NCI-H146 treated with DMSO at 0.1 percent for 48 hours (cell line): Measurements from ENCODE around the gene SAP30BP.

ENCODE experiments used
- DNase-seq: peaks from one replicate; lab custom pipeline; 2025; ENCODE audit not compliant: unreplicated experiment; lab: John Stamatoyannopoulos, UW

SAP30BP gene

DNA sequence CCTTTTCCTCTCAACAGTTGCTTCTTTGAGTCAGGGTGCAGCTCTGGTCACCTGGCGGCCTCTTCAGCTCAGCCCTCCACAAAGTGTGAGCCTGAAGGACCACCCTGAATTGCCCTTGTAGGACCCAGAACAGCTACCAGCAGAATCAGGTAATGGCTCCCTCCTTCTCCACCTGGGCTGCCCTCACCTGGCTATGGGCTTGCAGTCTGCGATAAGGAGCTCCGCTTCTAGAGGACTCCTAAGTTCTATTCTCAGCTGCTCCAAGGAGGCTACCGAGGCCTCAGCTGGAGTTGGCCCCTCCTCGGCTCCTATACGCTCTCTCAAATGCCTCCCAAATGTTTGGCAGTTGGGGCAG, 20.5 kb upstream of the SAP30BP start:
- no peak for DNase-seq

DNA sequence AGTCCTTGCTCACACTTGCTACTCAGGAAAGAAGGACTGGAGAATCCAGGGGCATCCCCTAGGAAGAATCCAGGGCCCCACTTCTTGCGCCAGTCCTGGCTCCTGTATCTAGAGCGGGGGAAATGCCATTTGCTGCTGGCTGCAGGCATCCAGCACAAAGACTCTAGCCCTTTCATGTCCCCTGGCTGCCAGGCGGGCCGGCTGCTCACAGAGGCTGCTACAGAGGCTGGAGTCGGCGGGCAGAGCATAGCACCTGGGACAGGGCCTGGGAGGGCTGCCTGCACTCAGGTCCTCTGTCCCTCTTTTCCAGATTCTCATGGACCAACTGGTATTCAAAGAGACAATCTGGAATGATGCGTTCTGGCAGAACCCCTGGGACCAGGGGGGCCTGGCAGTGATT, 20.1 kb upstream of the SAP30BP start:
- no peak for DNase-seq

DNA sequence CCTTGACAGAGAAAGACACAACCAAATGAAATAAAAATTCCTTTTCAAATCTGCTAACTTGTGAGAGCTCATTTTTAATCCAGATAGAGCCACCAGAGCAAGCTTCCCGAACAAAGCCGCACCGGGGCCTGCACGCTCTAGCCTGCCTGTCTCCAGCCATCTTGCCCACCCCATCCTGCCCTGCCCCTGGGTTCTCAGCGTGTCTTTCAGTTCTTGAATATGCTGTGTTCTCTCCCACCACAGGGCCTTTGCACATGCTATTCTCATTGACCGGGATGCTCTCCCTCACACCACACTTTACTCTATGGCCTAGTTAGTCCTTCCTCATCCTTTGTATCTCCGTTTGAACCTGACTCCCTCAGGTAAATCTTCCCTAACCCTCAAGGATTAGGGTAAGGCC, 19.2 kb upstream of the SAP30BP start:
- DNase-seq: no peak

DNA sequence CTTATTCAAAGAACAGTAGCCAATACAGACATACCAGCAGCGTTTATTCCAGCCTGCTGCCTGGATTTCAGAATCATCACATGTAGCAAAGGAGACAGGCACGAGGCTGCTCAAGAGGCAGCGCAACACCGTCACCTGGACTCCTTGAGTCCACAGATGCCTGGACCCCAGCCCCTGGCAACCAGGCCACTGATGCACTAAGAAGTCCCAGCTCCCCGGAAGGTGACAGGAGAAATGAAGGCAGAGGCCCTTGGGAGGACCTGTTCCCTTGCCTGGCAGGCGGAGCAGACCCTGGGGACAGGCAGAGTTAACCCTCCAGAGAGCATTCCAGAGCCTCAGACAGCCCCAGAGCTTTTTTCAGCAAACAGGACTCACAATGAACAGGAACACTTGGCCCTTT, 17.5 kb upstream of the SAP30BP start:
- DNase-seq: no peak

DNA sequence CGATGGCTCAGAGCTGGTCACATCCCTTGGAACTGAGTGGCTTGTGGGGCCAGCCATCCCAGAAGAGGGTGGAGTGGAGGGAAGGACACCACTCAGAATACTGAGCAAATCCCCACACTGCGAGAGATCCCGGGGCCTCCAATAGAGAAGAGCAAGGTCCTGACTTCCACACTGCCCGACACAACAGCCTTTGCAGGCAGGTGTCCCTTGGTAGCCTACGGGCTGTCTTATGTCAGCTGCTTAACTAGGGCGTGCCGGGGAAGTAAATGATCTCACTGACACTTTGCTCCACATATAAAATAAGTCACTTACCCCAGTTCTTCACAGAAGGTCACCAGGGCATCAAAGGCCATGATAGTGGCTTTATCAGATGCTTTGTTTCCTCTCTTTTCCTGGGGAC, 16.3 kb upstream of the SAP30BP start:
- DNase-seq: no peak

DNA sequence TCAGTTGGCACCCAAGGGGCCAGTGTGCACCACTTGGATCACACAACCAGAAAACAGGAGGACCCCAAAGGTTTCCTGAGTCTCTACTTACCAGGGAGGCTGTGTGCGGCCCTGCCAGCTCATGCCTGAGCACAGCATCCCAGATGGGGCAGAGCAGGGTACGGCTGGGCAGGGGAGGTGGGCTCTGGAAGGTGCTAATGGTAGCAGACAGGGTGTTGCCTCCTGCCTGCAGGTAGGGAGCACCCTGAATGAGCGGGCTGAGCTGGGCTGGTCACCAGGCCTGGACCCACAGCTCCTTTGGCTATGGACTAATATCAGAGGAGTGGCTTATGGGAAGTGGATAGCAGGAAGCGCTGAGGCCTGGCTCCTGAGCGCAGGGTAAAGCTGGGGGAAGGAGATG, 14.8 kb upstream of the SAP30BP start:
- no peak for DNase-seq

DNA sequence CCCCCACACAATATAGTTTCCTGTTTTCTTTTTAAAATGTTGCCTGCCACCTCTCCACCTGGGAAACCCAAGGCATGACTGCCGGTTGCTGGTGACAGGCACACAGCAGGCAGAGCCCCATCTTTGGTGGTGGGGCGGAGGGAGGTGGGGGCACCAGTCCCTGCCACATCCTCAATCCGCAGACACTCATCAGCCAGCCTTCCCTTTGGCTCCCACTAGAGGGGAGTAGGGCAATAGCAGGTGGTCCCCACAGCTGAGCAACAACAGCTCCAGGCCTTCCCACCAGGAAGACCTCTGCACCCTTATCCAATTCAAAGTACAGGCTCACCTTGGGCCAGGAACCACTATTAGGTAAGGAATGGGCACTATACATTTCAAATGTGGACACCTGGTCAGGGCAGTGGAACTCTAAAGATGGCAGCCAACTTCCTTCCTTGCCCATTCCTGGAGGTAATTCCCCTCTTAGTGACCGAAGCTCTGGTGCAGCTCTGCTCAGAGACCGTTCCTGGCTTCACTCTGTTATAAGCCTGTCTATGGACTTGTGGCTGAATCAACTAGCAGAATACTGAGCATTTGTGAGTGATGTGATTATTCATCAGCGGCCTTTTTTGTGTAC, 14.1 kb upstream of the SAP30BP start:
- peak; percentile 13 for DNase-seq

DNA sequence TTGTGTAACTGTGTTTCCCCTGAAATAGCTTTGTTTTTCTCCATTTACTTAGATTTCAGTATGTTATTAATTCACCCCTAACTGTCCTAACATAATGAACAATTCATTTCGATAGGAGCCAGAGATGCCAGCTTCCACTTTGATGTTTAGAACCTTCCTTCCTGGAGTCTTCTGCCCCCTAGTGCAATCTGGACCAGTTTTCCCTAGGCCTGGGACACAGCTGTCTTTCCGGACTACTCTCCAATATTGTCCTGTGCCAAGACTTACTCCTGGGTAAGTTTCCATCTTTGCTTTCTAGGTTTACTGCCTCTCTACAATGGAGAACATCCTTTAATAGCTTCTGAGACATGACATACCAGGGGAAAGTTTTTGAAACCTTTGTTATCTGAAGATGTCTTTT, 13.0 kb upstream of the SAP30BP start:
- DNase-seq: no peak

DNA sequence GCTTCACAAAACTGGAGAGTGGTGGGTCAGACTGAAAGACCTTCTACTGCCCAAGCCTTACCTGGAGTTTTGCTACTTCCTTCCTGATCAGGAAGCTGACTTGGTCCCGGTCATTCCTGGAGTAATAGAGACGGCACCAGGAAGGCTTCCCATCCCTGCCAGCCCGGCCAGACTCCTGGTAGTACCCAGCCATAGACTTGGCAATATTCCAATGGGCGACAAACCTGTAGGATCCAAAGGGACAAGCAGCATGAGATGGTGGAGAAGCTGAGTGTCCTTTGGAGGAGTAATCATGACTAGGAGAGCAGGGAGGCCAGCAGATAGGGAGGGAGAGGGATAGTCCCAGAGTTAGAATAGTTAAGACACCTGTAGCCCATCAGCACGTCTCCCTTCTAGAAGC, 8.9 kb upstream of the SAP30BP start:
- DNase-seq: no peak

DNA sequence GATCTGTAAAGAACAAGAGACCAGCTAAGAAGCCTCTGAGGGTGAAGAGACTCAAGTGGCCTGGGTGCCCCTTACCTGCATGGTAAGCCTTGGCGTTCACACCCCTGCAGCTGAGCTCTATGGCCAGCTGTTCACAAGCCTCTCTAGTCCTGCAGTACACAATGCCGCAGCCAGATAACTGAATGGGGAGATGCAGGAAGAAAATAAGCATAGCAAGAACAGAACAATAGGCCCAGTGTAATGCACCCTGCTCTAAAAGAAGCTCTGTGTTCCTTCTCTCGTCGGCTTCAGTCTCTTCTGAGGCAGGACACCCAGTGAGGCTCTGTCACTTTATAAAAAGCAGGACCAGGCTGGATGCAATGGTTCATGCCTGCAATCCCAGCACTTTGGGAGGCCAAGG, 5.6 kb upstream of the SAP30BP start:
- DNase-seq: no peak

DNA sequence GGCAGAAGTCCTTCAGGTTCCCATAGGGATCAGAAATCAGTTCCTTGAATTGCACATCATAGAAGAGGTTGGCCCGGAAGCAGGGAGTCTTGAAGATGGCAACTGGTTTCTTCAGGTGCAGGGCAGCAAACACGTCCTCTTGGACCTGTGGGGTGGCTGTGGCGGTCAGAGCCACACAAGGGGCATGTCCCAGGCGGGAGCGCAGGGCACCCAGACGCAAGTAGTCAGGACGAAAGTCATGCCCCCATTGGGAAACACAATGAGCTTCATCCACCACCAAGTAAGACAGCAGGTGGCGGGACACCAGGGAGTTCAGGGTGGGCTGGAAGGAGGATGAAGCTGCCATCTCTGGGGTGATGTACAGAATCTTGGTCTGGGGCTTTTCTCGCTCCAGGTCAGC, 4.6 kb upstream of the SAP30BP start:
- no peak for DNase-seq

DNA sequence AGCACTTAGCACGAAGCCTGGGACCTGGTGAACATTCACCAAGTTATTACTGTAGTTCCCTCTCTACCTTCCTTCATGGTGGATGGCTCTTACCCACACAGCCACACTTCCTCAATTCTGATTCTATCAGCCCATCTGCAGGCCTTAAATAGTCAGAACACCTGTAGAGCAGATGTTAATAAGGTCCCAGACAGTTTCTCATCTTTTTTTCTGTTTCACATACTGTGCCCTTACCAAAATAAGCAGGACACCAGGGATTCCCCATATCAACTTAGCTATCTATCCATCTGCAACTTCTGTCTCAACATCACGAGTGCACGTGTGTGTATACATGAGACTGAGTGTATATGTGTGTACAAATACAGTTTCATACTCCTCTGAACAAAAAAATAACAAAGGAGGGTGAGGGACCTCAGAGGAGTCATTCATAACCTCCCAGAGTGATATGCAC, 3.0 kb upstream of the SAP30BP start:
- DNase-seq: no peak

DNA sequence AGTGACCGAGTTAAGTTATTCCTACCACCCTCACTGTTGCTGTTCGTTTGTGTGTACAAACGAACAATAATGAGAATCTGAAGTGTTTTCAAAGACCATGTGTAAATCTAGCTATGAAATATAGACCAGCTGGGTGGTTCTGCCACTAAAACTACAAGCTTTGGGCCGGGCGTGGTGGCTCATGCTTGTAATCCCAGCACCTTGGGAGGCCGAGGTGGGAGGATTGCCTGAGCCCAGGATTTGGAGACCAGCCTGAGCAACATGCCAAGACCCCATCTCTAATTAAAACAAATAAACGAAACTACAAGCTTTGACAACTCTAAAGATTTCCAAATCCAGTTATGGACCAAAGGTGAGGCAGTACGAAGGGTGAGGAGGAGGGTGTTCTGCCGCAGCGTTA, 1.2 kb upstream of the SAP30BP start:
- DNase-seq: no peak

DNA sequence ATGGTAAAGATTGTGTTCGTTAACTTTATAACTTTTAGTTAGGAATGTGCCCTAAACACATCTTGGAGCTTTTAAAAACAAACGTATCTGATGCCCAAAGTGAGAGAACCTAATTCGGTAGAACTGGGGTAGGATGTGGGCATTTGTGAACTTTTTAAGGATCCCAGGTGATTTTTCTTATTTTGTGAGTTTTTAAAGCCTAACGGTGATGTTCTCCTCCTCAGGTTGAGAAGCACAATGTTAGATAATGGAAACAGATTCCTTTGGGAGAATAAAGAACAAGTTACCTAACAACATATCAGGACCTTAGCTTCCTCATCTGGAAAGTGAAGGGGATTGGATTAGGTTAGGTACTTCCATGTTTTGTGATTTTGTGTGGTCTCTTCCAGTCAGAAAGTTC, 687 bp downstream of the SAP30BP start:
- DNase-seq: no peak

DNA sequence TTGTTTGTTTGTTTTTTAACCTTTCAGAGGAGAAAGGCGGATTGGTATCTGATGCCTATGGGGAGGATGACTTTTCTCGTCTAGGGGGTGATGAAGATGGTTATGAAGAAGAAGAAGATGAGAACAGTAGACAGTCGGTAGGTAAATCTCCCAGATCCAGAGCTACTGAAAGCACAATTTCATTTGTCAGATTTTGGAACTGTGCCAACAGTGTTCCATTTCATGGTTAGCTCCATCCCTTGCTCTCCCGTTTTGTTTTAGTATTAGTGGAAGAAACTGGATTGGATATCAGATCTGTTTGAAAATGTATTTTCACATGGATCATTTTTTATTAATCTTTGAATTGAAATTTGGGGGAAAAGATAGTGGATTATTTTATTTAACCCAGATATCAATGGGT, 1.4 kb downstream of the SAP30BP start:
- DNase-seq: no peak

DNA sequence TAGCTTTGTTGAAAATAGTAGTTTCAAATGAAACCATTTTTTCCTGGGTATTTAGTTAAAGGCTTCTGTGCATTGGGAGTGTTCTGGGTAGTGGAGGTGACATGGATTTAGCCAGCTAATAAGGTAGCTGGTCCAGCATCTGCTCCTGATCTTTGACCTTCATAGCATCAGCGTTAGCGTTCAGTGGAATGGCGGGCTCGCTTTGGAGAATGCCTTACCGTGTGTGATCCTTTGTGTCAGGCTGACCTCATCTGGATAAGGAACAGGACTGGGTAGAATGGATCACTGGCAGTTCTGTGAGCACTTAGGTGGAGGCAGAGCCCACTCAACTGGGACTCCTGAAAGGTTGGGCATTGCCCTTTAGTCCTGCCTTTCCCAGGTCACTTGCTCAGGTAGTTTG, 3.7 kb downstream of the SAP30BP start:
- DNase-seq: no peak

DNA sequence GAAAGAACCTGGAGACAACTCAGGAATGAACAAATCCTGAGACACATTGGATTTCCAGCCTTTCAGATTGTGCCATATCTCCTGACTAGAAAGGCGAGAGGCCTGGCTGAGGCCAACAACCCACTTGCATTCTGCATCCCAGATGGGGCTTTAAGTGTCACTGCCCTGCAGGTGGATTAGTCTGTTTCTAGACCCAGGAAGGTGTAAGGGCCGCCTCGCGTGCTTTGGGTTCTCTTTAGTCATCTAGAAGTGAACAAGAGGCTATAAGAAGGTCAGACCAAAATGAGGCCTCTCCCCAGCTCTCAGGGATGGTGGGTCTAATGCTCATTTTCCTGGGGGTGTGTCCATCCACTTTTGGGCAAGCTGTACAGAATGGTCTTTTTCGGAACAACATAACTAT, 4.9 kb downstream of the SAP30BP start:
- DNase-seq: no peak

DNA sequence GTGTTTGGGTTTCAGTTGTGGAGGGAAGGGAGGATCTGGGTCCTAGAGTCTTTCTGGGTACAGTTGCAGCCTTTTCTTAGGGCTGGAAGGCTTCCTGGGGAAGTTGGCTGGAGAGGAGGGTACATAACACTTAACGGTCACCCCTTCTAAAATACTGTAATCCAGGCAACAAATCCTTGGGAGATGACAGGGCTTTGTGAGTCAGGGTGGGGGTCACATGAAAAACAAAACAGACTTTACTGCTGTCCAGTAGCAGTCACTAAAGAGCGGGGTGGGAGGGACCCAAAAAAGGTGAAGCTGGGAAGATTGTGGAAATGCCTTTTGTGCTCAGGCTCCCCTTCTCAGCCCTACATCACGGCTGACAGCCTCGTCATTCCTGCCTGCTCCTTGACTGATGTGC, 6.3 kb downstream of the SAP30BP start:
- DNase-seq: no peak

DNA sequence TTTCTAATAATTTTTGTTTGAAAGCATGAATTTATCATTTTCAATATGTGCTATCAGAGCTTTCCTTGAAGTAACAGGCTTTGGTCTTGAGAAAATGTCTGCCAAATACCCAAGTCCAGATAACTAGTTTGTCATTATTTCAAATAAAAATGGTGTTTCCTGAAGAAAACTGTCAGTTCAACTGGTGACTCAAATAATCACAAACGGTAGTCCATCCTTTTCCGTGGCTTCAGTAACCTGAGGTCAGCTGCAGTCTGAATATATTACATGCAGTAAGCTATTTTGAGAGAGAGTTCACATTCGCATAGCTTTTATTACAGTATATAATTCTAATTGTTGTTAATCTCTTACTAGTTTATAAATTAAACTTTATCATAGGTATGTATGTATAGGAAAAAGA, 9.3 kb downstream of the SAP30BP start:
- no peak for DNase-seq

DNA sequence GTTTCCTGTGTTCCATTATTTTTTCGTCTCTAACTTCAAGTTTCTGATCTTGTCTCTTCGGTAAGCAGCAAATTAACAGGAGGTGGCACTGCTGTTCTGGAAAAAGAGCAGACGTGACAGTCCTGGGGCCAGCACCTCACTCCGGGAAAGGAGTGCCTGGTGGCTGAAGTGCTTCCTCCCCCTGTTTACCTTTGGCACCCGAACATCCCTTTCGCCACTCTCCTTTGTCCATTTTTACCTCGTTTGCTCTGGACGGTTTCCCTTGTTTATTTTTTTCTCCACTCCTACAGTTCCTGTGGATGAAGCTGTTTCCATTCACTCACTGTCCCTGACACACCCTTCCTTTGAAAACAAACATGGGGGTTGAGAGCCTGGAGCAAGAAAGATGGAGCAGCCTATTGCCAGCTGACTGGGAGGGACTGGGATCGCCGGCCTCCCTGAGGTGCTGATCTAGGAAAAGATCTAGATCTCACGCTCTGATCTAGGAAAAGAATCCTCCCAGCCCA, 12.6 kb downstream of the SAP30BP start:
- DNase-seq: no peak

DNA sequence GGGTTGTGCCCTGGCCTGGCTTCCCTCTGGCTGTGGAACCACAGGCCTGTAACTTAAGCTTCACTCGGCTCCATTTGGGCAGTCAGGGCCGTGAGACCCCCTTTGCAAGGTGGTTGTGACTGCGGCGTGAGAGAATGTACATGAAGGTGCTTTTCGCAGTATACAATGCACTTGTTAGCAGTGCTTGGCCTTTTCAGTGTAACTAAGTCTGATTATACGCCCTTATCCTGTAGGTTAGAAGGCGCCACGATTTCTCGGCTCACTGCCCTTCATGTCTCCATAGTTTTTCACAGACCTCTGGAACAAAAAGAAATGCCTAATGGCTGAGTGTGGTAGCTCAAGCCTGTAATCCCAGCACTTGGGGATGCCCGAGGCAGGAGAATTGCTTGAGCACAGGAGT, 13.3 kb downstream of the SAP30BP start:
- no peak for DNase-seq

DNA sequence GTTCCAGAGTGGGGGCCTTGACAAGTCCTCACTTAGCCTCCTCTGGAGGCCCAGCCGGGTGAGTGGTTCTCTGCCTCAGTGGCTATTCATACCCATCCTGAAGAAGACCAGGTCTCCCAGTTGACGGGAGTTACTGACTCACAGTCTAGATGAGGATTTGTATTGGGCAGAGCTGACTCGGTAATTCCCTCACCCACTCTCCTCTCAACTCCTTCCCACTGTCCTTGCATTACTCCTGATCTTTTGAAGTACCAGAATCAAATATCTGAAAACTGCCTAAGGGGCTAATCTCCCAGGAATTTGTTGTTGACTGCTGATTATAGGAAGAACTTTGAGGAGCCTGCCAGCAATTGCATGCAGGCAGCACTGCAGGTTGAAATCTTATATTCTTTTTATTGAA, 14.2 kb downstream of the SAP30BP start:
- no peak for DNase-seq

DNA sequence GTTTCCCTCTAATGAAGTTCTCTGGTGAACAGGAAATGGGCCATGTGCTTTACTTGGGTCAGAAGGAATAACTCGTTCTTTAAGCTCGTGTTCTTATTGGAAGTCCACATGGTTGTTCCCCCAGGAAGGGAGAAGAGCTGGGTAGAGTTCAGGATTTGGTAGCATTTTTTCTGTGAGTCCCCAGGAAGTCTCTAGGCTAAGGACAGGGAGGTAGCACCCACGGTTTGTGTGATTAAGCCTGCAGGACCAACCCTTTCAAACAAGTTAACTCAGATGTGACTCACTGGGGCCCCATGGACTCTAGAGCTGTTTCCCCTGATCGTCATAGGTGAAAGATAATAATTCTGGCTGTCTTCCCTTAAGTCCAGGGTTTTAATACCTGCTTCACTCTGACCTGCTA, 16.4 kb downstream of the SAP30BP start:
- DNase-seq: no peak

DNA sequence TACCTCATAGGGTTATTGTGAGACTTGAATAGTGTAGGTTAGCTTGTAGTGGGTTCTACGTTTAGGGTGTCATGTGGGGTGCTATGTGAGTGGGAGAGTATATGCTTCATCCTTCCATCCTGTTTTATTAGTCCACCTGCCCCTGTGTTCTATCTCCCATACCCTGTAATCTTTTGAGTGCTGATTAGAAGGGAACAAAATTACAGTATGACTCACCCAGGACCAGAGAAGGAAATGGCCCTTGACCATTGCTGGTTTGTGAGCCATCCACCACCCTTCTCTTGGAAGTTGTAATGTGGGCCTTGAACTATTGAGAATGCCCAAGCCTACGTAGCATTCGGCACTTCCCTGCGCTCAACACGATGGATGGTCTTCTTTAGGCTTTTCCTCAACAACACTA, 17.1 kb downstream of the SAP30BP start:
- DNase-seq: no peak
